Natural killer cell treated with Interleukin-12 subunit alpha and Interleukin-12 subunit beta and Interleukin-15 and Interleukin-18, amount 100 ng/mL, for 72 hours (primary cell): ENCODE measurements around the gene CDH12. TPM values are rescaled to one million over a fixed set of nuclear protein-coding genes. Genes with fewer than 3 reads are reported as not detected.

Experiments used
- ATAC-seq, 2 donors: fragments of 150-1000 bp; cut with Tn5 transposase in 1 of 2; sonication (Bioruptor Pico), chemical (Tn5 transposase) in 1 of 2; 2 replicates each; pipeline ENCODE4 v1.10.0; 2021
- DNase-seq: peaks from one replicate; pipeline ENCODE4 v3.0.0; 2022; ENCODE audit warnings: low spot score
- H3K27ac Mint-ChIP-seq, 2 donors: 1 replicate in 1 of 2; 2 replicates in 1 of 2; pipeline ENCODE4 v1.8.0; 2022; ENCODE audit warnings: mixed read lengths in 2 of 2, mild to moderate bottlenecking in 1 of 2, moderate library complexity in 1 of 2
- H3K27me3 Mint-ChIP-seq, 2 donors: 1 replicate in 1 of 2; 2 replicates in 1 of 2; pipeline ENCODE4 v1.8.0; 2022; ENCODE audit warnings: mixed read lengths in 2 of 2
- H3K36me3 Mint-ChIP-seq: one replicate; pipeline ENCODE4 v1.8.0; 2022; ENCODE audit warnings: mixed read lengths
- H3K4me1 Mint-ChIP-seq, 2 donors: 1 replicate in 1 of 2; 2 replicates in 1 of 2; pipeline ENCODE4 v1.8.0; 2022; ENCODE audit warnings: low read depth in 2 of 2, mixed read lengths in 2 of 2, mild to moderate bottlenecking in 1 of 2
- H3K4me3 Mint-ChIP-seq: one replicate; pipeline ENCODE4 v1.8.0; 2022; ENCODE audit warnings: mixed read lengths
- H3K9me3 Mint-ChIP-seq: 2 replicates; pipeline ENCODE4 v1.8.0; 2022; ENCODE audit warnings: mixed read lengths
- total RNA-seq, 2 donors: library from RNA; stranded (reverse); gene quantifications; one replicate each; pipeline ENCODE4 v1.2.3, GENCODE V29; 2022

The CDH12 gene
- total RNA-seq, 2 donors from 2014 or later = not detected

DNA sequence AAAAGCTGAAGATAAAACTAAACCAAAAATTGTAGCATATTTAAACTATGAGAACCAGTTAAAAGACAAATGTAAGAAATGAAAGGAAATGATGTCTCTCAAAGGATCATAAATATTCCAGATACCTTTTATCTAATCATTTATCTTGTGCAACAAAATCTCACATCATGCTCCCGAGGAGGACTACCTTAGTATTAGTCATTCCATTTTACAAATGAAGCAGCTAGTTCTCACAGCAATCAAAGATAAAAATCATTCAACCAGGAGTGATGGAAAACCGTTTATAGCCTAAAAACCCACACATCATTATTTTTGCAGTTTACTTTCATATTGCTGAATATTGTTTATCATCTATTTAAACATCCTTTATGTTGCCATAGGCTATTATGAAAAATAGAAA, 190.0 kb downstream of the CDH12 start:
- no peak for DNase-seq
- H3K27ac Mint-ChIP-seq = no peak overlapping the region
- H3K27me3 Mint-ChIP-seq = no peaks in the 10 kb centered on the region
- no peaks in the 10 kb centered on the region for H3K4me1 Mint-ChIP-seq
- H3K9me3 Mint-ChIP-seq = peaks cover 7% of the 10 kb centered on the region
- no peak overlapping the region for H3K4me3 Mint-ChIP-seq
- no peak for ATAC-seq
- no peaks in the 10 kb centered on the region for H3K36me3 Mint-ChIP-seq

DNA sequence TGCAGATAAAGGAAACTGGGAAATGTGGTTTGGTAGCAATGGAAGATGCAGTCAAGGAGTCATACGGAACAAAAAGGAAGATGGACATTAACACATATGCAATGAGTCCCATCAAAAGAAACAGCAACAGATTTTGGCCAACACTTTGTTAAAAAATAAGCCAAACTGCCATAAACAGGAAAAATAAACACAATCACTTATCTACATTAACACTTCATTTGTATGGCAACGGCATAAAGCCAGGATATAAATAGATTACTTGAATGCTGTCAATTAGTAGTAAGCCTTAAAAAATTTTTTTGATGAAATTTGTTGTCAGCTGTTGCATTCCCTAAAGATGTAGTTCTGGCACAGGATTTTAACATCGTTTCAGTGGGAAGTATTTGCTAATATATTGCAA, 190.8 kb downstream of the CDH12 start:
- H3K4me3 Mint-ChIP-seq = no peak overlapping the region
- H3K9me3 Mint-ChIP-seq = peaks cover 7% of the 10 kb centered on the region
- H3K27ac Mint-ChIP-seq = no peak overlapping the region
- H3K36me3 Mint-ChIP-seq = no peaks in the 10 kb centered on the region
- H3K4me1 Mint-ChIP-seq = no peaks in the 10 kb centered on the region
- ATAC-seq (no peak), DNase-seq (no peak)
- no peaks in the 10 kb centered on the region for H3K27me3 Mint-ChIP-seq

DNA sequence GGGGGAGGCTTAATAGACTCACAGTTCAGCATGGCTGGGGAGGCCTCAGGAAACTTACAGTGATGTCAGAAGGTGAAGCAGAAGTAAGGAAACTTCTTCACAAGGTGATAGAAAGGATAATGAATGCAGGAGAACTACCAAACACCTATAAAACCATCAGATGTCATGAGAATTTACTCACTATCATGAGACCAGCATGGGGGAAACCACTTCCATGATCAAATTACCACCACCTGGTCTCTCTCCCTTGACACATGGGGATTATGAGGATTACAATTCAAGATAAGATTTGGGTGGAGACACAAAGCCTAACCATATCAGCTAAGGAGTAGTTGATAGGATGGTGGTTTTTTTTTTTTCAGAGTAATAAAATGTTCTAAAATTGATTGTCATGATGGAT, 201.8 kb downstream of the CDH12 start:
- Mint-ChIP-seq H3K36me3 (no peaks in the 10 kb centered on the region), H3K27ac (no peak overlapping the region), H3K4me3 (no peak overlapping the region), H3K27me3 (no peaks in the 10 kb centered on the region), H3K4me1 (no peaks in the 10 kb centered on the region), H3K9me3 (peaks cover 22% of the 10 kb centered on the region)
- ATAC-seq (no peak), DNase-seq (no peak)

GRCh38 chr5:22650511-22650910, 202.6 kb downstream of the CDH12 start:
- ATAC-seq (no peak), DNase-seq (no peak)
- Mint-ChIP-seq H3K27me3 (no peaks in the 10 kb centered on the region), H3K4me1 (no peaks in the 10 kb centered on the region), H3K36me3 (no peaks in the 10 kb centered on the region), H3K27ac (no peak overlapping the region), H3K9me3 (peaks cover 22% of the 10 kb centered on the region), H3K4me3 (no peak overlapping the region)

- H3K9me3 Mint-ChIP-seq = peaks cover 19% of the 10 kb centered on the region
- H3K4me1 Mint-ChIP-seq = no peaks in the 10 kb centered on the region
- H3K27ac Mint-ChIP-seq = no peak overlapping the region
- ATAC-seq (no peak), DNase-seq (no peak)
- H3K4me3 Mint-ChIP-seq = no peak overlapping the region
- H3K27me3 Mint-ChIP-seq = no peaks in the 10 kb centered on the region
- H3K36me3 Mint-ChIP-seq = peaks cover 2% of the 10 kb centered on the region
Measured at GRCh38 chr5:22649074-22649473, 204.1 kb downstream of the CDH12 start.

DNA sequence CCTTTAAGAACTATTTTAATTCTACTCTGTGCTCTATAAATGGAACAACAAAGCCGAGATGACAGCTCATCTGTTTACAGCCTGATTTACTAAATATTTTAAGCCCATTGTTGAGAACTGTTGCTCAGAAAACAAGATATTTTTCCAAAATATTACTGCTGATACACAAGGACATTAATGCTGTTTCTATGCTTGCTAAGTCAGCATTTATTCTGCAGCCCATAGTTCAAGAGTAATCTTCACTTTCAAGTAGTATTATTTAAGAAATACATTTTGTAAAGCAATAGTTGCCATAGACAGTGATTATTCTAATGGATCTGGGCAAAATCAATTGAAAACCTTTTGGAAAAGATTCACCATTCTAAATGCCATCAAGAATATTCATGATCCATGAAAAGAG, 208.3 kb downstream of the CDH12 start:
- DNase-seq = no peak
- Mint-ChIP-seq H3K4me1 (no peaks in the 10 kb centered on the region), H3K9me3 (peaks cover 15% of the 10 kb centered on the region), H3K4me3 (no peak overlapping the region), H3K27me3 (no peaks in the 10 kb centered on the region), H3K36me3 (peaks cover 4% of the 10 kb centered on the region), H3K27ac (no peak overlapping the region)
- no peak for ATAC-seq

DNA sequence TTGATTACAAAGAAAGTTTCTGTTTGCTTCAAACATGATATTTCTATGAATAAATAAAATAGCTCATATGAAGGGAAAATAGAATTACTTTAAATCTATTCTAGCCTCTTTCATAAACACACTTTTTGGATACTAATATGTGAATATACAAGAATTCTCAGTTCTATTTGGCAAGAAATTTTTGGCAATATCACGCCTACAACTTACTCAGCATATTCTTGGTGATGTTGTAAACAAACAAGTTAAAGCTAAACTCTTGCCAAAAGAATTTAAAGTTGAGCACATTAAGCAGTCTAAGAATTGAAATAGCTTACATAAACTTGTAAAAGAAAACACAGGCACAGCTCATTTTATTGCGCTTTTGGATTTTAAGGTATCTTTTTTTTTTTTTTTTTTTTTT, 209.8 kb downstream of the CDH12 start:
- Mint-ChIP-seq H3K27ac (no peak overlapping the region), H3K4me1 (no peaks in the 10 kb centered on the region)
- no peak for ATAC-seq

GRCh38 chr5:22631683-22632082, 221.5 kb downstream of the CDH12 start:
- Mint-ChIP-seq H3K4me3 (no peak overlapping the region), H3K27me3 (no peaks in the 10 kb centered on the region), H3K27ac (no peak overlapping the region), H3K9me3 (peaks cover 21% of the 10 kb centered on the region), H3K36me3 (peaks cover 4% of the 10 kb centered on the region), H3K4me1 (no peaks in the 10 kb centered on the region)
- no peak for ATAC-seq
- no peak for DNase-seq

More for the DNA sequence above, 209.8 kb downstream of the CDH12 start:
- Mint-ChIP-seq H3K4me3 (no peak overlapping the region), H3K36me3 (peaks cover 4% of the 10 kb centered on the region), H3K27me3 (no peaks in the 10 kb centered on the region), H3K9me3 (peaks cover 12% of the 10 kb centered on the region)
- no peak for DNase-seq

GRCh38 chr5:22627029-22627428, 226.1 kb downstream of the CDH12 start:
- ATAC-seq = no peak
- Mint-ChIP-seq H3K9me3 (peaks cover 32% of the 10 kb centered on the region), H3K4me1 (no peaks in the 10 kb centered on the region)

GRCh38 chr5:22625451-22625850, 227.7 kb downstream of the CDH12 start:
- H3K27me3 Mint-ChIP-seq = no peaks in the 10 kb centered on the region
- no peak overlapping the region for H3K27ac Mint-ChIP-seq
- no peak for DNase-seq
- H3K9me3 Mint-ChIP-seq = peaks cover 28% of the 10 kb centered on the region
- H3K4me1 Mint-ChIP-seq = no peaks in the 10 kb centered on the region
- H3K36me3 Mint-ChIP-seq = peaks cover 6% of the 10 kb centered on the region
- no peak overlapping the region for H3K4me3 Mint-ChIP-seq
- no peak for ATAC-seq

More at GRCh38 chr5:22627029-22627428, 226.1 kb downstream of the CDH12 start:
- Mint-ChIP-seq H3K4me3 (no peak overlapping the region), H3K27me3 (no peaks in the 10 kb centered on the region), H3K36me3 (peaks cover 6% of the 10 kb centered on the region), H3K27ac (no peak overlapping the region)
- DNase-seq = no peak

DNA sequence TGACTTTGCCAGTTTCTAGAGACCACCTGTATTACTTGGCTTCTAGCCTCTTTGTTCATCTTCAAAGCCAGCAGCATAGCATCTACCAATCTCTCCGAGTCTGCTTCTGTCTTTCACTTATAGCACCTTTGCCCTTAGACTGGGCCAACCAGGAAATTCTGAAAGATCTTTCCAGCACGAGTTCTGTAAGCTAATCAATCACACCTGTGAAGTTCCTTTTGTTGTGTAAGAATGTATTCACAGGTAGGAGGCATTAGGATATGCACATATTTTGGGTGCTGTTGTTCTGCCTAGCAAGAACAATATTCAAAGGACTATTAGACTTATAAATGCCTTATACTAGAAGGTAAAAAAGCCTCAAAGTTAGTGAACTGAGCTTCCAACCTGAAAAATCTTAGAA, 232.1 kb downstream of the CDH12 start:
- Mint-ChIP-seq H3K4me3 (no peak overlapping the region), H3K9me3 (peaks cover 15% of the 10 kb centered on the region), H3K27me3 (no peaks in the 10 kb centered on the region), H3K4me1 (no peaks in the 10 kb centered on the region), H3K27ac (no peak overlapping the region), H3K36me3 (peaks cover 12% of the 10 kb centered on the region)
- DNase-seq = no peak
- ATAC-seq = no peak

GRCh38 chr5:22615964-22616363, 237.2 kb downstream of the CDH12 start:
- H3K4me3 Mint-ChIP-seq = no peak overlapping the region
- ATAC-seq = no peak
- no peaks in the 10 kb centered on the region for H3K27me3 Mint-ChIP-seq
- no peak for DNase-seq
- no peak overlapping the region for H3K27ac Mint-ChIP-seq
- H3K4me1 Mint-ChIP-seq = no peaks in the 10 kb centered on the region
- H3K36me3 Mint-ChIP-seq = peaks cover 6% of the 10 kb centered on the region
- H3K9me3 Mint-ChIP-seq = peaks cover 19% of the 10 kb centered on the region

GRCh38 chr5:22614486-22615094, 238.6 kb downstream of the CDH12 start:
- Mint-ChIP-seq H3K36me3 (peaks cover 6% of the 10 kb centered on the region), H3K27me3 (no peaks in the 10 kb centered on the region), H3K4me1 (no peaks in the 10 kb centered on the region), H3K27ac (no peak overlapping the region), H3K9me3 (peaks cover 19% of the 10 kb centered on the region), H3K4me3 (no peak overlapping the region)
- ATAC-seq = no peak
- DNase-seq = no peak

DNA sequence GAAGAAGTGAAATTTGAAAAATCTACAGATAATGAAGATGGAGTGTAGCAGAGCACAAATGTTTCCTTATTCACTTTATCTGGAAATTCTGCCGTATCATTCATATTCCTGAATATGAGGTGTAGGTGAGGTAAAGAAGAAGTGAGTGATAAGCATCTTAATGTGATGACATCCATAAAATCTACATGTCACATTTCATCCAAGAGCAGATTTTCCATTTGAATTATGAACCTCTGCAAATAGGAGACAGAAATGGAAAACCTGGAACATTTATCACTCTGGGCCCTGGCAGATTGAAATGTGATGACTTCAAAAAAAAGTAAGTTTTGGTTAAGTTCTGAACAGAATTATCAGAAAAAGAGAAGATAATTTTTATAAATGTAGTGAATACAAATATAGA, 240.2 kb downstream of the CDH12 start:
- Mint-ChIP-seq H3K27ac (no peak overlapping the region), H3K9me3 (peaks cover 14% of the 10 kb centered on the region), H3K4me1 (no peaks in the 10 kb centered on the region), H3K36me3 (no peaks in the 10 kb centered on the region), H3K4me3 (no peak overlapping the region), H3K27me3 (no peaks in the 10 kb centered on the region)
- DNase-seq (no peak), ATAC-seq (no peak)

DNA sequence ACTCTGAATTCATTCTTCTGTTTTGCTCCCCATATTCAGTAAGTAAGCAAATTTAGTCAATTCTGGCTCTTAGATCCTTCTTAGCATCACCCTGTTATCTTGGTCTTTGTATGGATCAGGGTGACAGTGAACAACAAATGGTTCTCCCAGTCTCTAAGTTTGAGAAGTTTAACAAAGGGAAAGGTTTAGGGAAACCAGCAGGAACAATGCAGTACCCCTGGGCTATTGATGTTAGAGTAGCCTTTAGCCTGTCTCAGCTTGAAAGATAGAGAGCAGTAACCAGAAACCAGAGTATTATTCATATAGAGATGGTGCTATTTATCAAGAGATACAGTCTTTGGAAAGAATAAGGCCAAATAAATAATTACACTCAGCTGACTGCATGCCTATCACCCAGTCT, 241.8 kb downstream of the CDH12 start:
- Mint-ChIP-seq H3K9me3 (peaks cover 23% of the 10 kb centered on the region), H3K27me3 (no peaks in the 10 kb centered on the region), H3K4me3 (no peak overlapping the region), H3K4me1 (no peaks in the 10 kb centered on the region), H3K36me3 (peaks cover 9% of the 10 kb centered on the region), H3K27ac (no peak overlapping the region)
- DNase-seq (no peak), ATAC-seq (no peak)
